HCT116 (cell line): ENCODE results near the gene TTC33.
"Not testable (repeated sequence)": the region's sequence is repeated elsewhere in the genome, so short reads cannot be mapped to it uniquely, and the experiment has no call there.

Experiments
- CEBPB ChIP-seq: IDR thresholded peaks from 2 replicates; pipeline ENCODE4 v1.6.1; 2012; ENCODE audit warnings: low read depth
- EZH2 ChIP-seq: fragments of 200-600 bp; sonication (generic); IDR thresholded peaks from 2 replicates; pipeline ENCODE4 v1.6.1; 2017; ENCODE audit warnings: antibody characterized with exemption, mixed run types
- EZH2phosphoT487 ChIP-seq: fragments of 200-600 bp; IDR thresholded peaks from 2 replicates; pipeline ENCODE4 v1.6.1; 2018; ENCODE audit warnings: antibody characterized with exemption, borderline replicate concordance
- POLR2A ChIP-seq: IDR thresholded peaks from 2 replicates; pipeline ENCODE4 v1.7.0; 2011; ENCODE audit warnings: borderline replicate concordance; ENCODE audit not compliant: insufficient read depth, insufficient read length; ENCODE audit errors: extremely low read depth
- SIN3A ChIP-seq: IDR thresholded peaks from 2 replicates; pipeline ENCODE4 v1.6.1; 2012; ENCODE audit warnings: low read depth
- TCF7L2 ChIP-seq: IDR thresholded peaks from 2 replicates; pipeline ENCODE4 v1.7.0; 2011; ENCODE audit warnings: borderline replicate concordance, inconsistent platforms; ENCODE audit not compliant: insufficient read depth, insufficient read length; ENCODE audit errors: extremely low read depth
- ZNF274 ChIP-seq: fragments of 200-500 bp; sonication (Bioruptor generic); IDR thresholded peaks from 2 replicates; pipeline ENCODE4 v1.6.1; 2014; ENCODE audit warnings: mild to moderate bottlenecking, low read depth, low read length, inconsistent platforms
- TF ChIP-seq, protein P1 (sequence below), 3 experiments: fragments of 200-600 bp in 1 of 3; sonication (generic) in 1 of 3; IDR thresholded peaks in 2 of 3; conservative IDR thresholded peaks in 1 of 3; 2 replicates each; pipeline ENCODE4 v1.5.1; 2012 to 2017; ENCODE audit warnings: low read depth in 2 of 3, low read length in 2 of 3, antibody characterized with exemption in 1 of 3, borderline replicate concordance in 1 of 3, control low read depth in 1 of 3, mild to moderate bottlenecking in 1 of 3, mixed read lengths in 1 of 3, mixed run types in 1 of 3, moderate library complexity in 1 of 3; ENCODE audit not compliant: insufficient read depth in 1 of 3
- TF ChIP-seq, protein P2 (sequence below): IDR thresholded peaks from 2 replicates; pipeline ENCODE4 v1.6.1; 2012
- TF ChIP-seq, protein P3 (sequence below): IDR thresholded peaks from 2 replicates; pipeline ENCODE4 v1.6.1; 2012; ENCODE audit warnings: low read depth
- TF ChIP-seq, protein P4 (sequence below): IDR thresholded peaks from 2 replicates; pipeline ENCODE4 v1.6.1; 2011; ENCODE audit warnings: mild to moderate bottlenecking, low read length, moderate library complexity; ENCODE audit not compliant: insufficient replicate concordance; ENCODE audit errors: extremely low read depth

- not testable (repeated sequence) for TF ChIP-seq TCF7L2, EZH2phosphoT487, ZNF274, POLR2A, CEBPB, EZH2, SIN3A
- TF ChIP-seq, protein P1, sequence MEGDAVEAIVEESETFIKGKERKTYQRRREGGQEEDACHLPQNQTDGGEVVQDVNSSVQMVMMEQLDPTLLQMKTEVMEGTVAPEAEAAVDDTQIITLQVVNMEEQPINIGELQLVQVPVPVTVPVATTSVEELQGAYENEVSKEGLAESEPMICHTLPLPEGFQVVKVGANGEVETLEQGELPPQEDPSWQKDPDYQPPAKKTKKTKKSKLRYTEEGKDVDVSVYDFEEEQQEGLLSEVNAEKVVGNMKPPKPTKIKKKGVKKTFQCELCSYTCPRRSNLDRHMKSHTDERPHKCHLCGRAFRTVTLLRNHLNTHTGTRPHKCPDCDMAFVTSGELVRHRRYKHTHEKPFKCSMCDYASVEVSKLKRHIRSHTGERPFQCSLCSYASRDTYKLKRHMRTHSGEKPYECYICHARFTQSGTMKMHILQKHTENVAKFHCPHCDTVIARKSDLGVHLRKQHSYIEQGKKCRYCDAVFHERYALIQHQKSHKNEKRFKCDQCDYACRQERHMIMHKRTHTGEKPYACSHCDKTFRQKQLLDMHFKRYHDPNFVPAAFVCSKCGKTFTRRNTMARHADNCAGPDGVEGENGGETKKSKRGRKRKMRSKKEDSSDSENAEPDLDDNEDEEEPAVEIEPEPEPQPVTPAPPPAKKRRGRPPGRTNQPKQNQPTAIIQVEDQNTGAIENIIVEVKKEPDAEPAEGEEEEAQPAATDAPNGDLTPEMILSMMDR (IDR thresholded peaks at IDR 0.05 in 2 of 3, conservative IDR thresholded peaks at IDR 0.05 in 1 of 3; ENCODE audit: borderline replicate concordance in 1 of 3, insufficient read depth in 1 of 3, low read depth in 2 of 3, low read length in 2 of 3): not testable (repeated sequence)
- TF ChIP-seq, protein P2, sequence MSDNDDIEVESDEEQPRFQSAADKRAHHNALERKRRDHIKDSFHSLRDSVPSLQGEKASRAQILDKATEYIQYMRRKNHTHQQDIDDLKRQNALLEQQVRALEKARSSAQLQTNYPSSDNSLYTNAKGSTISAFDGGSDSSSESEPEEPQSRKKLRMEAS: not testable (repeated sequence)
- TF ChIP-seq, protein P3, sequence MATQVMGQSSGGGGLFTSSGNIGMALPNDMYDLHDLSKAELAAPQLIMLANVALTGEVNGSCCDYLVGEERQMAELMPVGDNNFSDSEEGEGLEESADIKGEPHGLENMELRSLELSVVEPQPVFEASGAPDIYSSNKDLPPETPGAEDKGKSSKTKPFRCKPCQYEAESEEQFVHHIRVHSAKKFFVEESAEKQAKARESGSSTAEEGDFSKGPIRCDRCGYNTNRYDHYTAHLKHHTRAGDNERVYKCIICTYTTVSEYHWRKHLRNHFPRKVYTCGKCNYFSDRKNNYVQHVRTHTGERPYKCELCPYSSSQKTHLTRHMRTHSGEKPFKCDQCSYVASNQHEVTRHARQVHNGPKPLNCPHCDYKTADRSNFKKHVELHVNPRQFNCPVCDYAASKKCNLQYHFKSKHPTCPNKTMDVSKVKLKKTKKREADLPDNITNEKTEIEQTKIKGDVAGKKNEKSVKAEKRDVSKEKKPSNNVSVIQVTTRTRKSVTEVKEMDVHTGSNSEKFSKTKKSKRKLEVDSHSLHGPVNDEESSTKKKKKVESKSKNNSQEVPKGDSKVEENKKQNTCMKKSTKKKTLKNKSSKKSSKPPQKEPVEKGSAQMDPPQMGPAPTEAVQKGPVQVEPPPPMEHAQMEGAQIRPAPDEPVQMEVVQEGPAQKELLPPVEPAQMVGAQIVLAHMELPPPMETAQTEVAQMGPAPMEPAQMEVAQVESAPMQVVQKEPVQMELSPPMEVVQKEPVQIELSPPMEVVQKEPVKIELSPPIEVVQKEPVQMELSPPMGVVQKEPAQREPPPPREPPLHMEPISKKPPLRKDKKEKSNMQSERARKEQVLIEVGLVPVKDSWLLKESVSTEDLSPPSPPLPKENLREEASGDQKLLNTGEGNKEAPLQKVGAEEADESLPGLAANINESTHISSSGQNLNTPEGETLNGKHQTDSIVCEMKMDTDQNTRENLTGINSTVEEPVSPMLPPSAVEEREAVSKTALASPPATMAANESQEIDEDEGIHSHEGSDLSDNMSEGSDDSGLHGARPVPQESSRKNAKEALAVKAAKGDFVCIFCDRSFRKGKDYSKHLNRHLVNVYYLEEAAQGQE: not testable (repeated sequence)
- TF ChIP-seq, protein P4, sequence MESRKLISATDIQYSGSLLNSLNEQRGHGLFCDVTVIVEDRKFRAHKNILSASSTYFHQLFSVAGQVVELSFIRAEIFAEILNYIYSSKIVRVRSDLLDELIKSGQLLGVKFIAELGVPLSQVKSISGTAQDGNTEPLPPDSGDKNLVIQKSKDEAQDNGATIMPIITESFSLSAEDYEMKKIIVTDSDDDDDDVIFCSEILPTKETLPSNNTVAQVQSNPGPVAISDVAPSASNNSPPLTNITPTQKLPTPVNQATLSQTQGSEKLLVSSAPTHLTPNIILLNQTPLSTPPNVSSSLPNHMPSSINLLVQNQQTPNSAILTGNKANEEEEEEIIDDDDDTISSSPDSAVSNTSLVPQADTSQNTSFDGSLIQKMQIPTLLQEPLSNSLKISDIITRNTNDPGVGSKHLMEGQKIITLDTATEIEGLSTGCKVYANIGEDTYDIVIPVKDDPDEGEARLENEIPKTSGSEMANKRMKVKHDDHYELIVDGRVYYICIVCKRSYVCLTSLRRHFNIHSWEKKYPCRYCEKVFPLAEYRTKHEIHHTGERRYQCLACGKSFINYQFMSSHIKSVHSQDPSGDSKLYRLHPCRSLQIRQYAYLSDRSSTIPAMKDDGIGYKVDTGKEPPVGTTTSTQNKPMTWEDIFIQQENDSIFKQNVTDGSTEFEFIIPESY: not testable (repeated sequence)
Observed at GRCh38 chr5:40705484-40705883, 50.3 kb downstream of the TTC33 start.
